ENCODE data around the gene ZNF821.

The ZNF821 gene

DNA sequence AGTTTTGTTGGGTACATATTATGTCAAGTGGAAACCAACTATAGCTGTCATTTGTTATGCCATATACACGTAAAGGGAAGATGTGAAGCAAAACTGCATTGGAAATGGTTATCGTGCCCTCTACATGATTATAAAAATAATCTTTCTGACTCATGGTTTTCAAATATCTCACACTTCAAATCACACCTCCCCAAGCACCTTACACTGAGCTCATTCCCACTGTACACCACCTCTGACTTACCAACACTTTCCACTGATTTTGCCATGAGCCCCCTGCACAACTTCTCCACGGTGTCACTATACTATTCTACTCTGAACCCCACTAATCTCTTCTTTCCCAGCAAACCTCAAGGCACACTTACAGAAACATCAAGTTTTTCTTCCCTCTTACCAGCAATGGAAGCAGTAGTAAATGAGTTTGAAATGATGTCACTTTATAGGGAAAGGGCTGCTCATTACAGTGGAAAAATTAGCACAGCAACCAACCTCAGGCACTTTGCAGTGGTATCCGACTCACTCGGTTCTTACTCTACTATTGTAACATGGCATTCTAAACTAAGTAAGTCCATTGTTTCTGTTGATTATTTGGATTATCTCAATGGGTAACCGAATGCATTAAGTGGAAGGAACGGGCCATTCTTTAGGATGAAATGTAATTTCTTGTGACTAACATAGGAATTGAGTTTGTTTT is 18.7 kb downstream of the ZNF821 start:
- TF ChIP-seq, protein P1, sequence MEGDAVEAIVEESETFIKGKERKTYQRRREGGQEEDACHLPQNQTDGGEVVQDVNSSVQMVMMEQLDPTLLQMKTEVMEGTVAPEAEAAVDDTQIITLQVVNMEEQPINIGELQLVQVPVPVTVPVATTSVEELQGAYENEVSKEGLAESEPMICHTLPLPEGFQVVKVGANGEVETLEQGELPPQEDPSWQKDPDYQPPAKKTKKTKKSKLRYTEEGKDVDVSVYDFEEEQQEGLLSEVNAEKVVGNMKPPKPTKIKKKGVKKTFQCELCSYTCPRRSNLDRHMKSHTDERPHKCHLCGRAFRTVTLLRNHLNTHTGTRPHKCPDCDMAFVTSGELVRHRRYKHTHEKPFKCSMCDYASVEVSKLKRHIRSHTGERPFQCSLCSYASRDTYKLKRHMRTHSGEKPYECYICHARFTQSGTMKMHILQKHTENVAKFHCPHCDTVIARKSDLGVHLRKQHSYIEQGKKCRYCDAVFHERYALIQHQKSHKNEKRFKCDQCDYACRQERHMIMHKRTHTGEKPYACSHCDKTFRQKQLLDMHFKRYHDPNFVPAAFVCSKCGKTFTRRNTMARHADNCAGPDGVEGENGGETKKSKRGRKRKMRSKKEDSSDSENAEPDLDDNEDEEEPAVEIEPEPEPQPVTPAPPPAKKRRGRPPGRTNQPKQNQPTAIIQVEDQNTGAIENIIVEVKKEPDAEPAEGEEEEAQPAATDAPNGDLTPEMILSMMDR (conservative IDR thresholded peaks at IDR 0.05; ENCODE audit: control insufficient read depth, insufficient read depth, low read depth, low read length): no peak
- no peak for DNase-seq (ENCODE audit: low read depth)

DNA sequence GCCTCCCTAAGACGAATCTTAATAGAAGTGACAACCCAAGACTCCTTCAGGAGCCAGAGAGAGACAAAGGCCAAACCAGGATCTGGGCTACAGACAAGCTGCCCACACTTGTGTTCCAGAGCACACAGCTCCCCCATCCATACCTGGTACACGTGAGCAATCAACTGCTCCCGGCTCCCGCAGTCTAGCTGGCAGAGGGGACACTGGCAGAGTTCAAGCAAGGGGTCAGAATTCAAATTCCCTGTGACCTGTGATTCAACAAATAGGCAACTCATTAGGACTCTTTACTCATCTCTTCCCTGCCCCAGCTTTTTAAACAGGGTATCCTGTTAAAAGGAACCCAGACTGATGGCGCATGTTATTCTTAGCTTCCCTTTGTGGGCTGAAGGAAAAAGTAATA is 20.0 kb downstream of the ZNF821 start:
- H3K4me3 ChIP-seq (ENCODE audit: control insufficient read depth, low read depth, low read length): no peak overlapping the region
- TF ChIP-seq, protein P1 (conservative IDR thresholded peaks at IDR 0.05; ENCODE audit: control insufficient read depth, insufficient read depth, low read depth, low read length): no peak
- DNase-seq (ENCODE audit: low read depth): no peak

More for the DNA sequence above, 18.7 kb downstream of the ZNF821 start:
- no peak overlapping the region for H3K4me3 ChIP-seq (ENCODE audit: control insufficient read depth, low read depth, low read length)

DNA sequence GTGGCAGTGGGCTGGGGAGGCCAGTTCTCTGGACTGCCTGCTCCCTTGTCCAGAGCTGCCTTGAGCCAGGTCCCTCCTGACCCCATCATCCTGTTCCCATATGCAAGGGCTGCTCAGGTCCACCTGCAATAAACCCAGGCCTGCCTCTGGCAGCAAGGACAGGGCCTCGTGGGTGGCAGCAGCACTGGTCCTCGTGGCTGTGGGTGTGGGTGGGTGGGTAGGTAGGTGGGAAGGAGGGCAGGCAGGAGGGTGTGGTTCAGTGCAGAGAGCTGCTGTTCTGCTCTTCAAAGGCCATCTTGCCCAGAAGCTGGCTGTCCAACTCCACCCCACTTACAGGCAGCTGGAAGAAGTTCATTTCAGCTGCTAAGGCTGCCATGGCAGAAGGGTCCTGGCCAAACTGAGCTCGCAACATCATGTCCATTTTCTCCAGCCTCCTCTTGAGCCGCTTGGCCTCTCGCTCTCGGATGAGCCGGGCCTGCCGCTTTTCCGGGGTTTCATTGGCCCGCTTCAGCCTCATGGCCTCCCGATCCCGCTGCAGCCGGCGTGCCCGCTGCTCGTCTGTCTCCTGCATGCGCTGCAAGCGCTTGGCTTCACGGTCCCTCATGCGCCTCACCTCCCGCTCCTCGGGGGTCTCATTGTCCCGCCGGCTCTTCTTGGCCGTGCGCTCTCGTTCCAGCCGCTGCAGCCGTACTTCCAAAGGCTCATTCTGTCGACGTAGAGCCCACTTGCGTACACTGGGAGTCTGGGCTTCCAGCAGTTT is 24.0 kb downstream of the ZNF821 start:
- no peak for DNase-seq (ENCODE audit: low read depth)
- TF ChIP-seq, protein P1 (conservative IDR thresholded peaks at IDR 0.05; ENCODE audit: control insufficient read depth, insufficient read depth, low read depth, low read length): no peak
- H3K4me3 ChIP-seq (ENCODE audit: control insufficient read depth, low read depth, low read length): no peak overlapping the region

DNA sequence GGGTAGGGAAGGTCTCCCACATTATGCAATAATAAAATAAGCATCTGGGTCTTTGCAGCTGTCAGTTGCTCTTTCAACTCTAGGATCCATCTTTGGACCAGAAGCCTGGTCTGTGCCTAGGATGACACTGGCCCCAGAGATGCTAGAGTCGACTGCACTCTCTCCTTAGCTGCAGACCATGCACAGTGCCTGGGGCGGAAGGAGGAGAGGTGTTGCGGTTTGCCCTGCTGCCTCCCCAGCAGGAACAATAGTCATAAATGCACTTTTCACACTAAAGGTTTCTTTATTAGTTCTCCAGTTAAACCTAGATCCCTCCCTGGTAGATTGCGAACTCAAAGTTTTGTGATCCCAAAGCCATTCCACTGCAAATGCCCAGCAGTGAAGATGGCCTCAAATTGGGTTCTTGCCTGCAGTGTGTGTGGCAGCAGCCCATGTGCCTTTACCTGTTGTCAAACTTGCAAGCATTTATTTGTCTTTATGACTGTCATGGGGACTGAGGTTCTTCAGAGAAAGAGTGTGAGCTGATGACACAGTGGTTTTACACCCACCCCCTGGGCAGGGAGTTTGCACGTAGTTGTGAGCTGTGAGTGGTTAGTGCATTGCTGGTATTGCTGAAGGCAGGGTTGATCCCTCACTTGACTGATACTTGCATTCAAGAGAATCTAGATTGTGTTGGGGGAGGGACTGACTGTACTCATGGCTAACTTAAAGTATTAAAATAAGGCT is 27.9 kb downstream of the ZNF821 start:
- TF ChIP-seq, protein P1 (conservative IDR thresholded peaks at IDR 0.05; ENCODE audit: control insufficient read depth, insufficient read depth, low read depth, low read length): no peak
- H3K4me3 ChIP-seq (ENCODE audit: control insufficient read depth, low read depth, low read length): no peak overlapping the region
- DNase-seq (ENCODE audit: low read depth): no peak

DNA sequence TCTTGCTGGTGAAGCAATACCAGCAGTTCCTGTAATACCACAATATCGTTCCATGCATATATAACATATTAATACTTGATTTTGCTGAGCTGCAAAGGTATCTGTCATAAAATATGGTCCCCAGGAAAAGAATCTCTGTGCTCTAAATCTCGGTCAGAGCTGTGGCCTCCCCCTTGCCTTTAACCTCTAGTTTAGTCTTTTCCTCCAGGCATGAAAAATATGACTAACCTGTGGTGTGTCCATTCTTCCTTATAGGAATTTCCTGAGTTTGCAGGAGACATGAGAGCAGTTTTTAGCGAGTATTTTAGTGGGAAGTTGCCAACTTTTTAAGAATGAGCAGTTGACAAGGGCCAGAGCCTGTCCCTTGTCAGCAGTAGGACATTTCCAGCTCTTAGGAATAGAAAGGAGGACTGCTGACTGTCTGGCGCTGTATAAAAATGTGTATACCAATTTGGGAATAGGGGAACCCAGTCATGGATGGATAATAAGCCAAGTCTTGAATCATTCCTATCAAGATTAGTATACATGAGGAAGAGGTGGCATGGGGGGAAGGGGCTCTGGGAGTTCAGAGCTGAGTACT is 29.5 kb downstream of the ZNF821 start:
- DNase-seq (ENCODE audit: low read depth): no peak
- TF ChIP-seq, protein P1 (conservative IDR thresholded peaks at IDR 0.05; ENCODE audit: control insufficient read depth, insufficient read depth, low read depth, low read length): no peak
- H3K4me3 ChIP-seq (ENCODE audit: control insufficient read depth, low read depth, low read length): no peak overlapping the region

DNA sequence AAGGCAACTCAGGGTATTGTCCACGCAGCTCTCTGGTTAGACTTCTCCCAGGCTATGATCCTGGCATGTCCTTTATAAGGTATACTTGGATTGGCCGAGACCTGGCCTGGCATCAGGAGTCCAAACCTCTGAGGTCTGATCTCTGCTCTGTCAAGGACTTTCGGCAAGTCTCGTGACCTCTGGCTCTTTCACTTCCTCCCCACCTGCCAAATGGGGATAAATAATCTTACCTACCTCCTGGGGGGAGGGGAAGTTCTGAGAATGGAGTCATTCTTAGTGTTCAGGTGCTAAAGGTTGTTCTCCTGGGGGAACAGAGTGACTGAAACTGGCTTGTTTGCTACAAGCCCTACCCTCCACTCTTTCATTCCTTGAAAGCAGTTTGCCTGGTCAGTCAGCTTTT is 30.6 kb downstream of the ZNF821 start:
- TF ChIP-seq, protein P1 (conservative IDR thresholded peaks at IDR 0.05; ENCODE audit: control insufficient read depth, insufficient read depth, low read depth, low read length): no peak
- no peak for DNase-seq (ENCODE audit: low read depth)
- no peak overlapping the region for H3K4me3 ChIP-seq (ENCODE audit: control insufficient read depth, low read depth, low read length)
